8988T (cell line): ENCODE measurements around the gene SYCP2.

Experiments used
- DNase-seq: peaks from one replicate; pipeline ENCODE4 v3.0.0; 2011

Gene SYCP2

GRCh38 chr20:59832406-59833363 is 100.8 kb downstream of the SYCP2 start:
- DNase-seq = no peak

GRCh38 chr20:59831916-59832270 is 101.5 kb downstream of the SYCP2 start:
- DNase-seq = no peak

GRCh38 chr20:59831024-59831915 is 102.2 kb downstream of the SYCP2 start:
- peak; percentile 37 for DNase-seq

- peak; percentile 22 for DNase-seq
Observed at GRCh38 chr20:59830665-59831023, 102.8 kb downstream of the SYCP2 start.

GRCh38 chr20:59829786-59830664 is 103.4 kb downstream of the SYCP2 start:
- no peak for DNase-seq

GRCh38 chr20:59829054-59829785 is 104.2 kb downstream of the SYCP2 start:
- peak; percentile 12 for DNase-seq

GRCh38 chr20:59828125-59829053 is 105.0 kb downstream of the SYCP2 start:
- no peak for DNase-seq

- DNase-seq = no peak
Observed at GRCh38 chr20:59827138-59828056, 106.0 kb downstream of the SYCP2 start.

GRCh38 chr20:59825944-59826759 is 107.3 kb downstream of the SYCP2 start:
- DNase-seq = no peak

GRCh38 chr20:59825563-59825920 is 107.9 kb downstream of the SYCP2 start:
- DNase-seq = no peak

GRCh38 chr20:59824711-59825562 is 108.5 kb downstream of the SYCP2 start:
- no peak for DNase-seq

GRCh38 chr20:59823491-59824259 is 109.8 kb downstream of the SYCP2 start:
- DNase-seq = no peak

- DNase-seq = no peak
Observed at GRCh38 chr20:59823030-59823423, 110.4 kb downstream of the SYCP2 start.

- DNase-seq = no peak
Observed at GRCh38 chr20:59822291-59823029, 111.0 kb downstream of the SYCP2 start.

- DNase-seq = no peak
Observed at GRCh38 chr20:59821788-59822187, 111.6 kb downstream of the SYCP2 start.

GRCh38 chr20:59821201-59821600 is 112.2 kb downstream of the SYCP2 start:
- no peak for DNase-seq
